ENCODE results near the gene PNCK.

Gene PNCK

DNA sequence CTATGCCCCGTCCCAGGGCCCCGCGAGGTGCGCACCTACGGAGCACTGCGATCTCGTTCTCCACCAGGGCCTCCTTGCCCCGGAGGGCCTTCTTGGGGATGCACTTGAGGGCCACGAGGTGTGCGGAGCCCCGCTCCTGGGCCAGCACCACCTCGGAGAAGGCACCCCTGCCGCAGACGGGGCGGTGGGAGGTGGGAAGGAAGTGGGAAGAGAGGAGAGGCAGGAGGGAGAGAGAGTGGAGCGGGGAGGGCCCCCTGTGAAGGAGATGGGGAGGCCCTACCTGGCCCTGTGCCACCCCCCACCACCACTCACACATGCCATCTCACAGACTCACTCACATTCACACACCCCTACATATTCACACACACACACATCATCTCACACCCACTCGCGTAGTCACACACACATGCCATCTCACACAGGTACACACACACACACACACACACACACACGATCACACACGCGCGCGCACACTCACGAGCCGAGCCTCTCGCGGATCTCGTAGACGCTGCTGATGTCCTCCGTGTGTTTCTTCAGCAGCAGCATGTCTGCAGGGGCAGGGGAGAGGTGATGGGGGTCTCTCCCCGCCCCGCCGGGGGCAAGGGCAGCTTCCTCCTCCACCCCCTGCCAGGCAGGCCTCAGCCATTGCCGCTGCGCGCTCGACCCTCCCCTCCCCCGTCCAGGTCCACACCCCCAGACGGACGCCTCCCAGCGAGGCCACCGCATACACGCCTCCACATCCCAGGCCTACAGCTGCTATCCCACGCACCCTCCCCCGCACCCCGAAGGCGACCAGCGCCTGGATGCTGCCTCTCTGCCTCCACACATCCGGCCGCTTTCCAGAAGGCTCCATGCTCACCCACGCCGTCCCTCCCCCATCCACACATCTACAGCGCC is 834 bp downstream of the PNCK start:
- CTCF ChIA-PET, result no interaction called here
- no peak for DNase-seq (ENCODE audit: extremely low spot score)
- POLR2A ChIA-PET, result no interaction called here
- TF ChIP-seq SP1 (IDR thresholded peaks at IDR 0.05) (no peak), HDGF (IDR thresholded peaks at IDR 0.05; ENCODE audit: borderline replicate concordance) (no peak), NFRKB (IDR thresholded peaks at IDR 0.05) (no peak), TARDBP (IDR thresholded peaks at IDR 0.05) (no peak), L3MBTL2 (conservative IDR thresholded peaks at IDR 0.05) (no peak), ZNF384 (IDR thresholded peaks at IDR 0.05) (no peak), FOXA1 (IDR thresholded peaks at IDR 0.05) (no peak), BHLHE40 (IDR thresholded peaks at IDR 0.05; ENCODE audit: borderline replicate concordance) (no peak), ELF4 (IDR thresholded peaks at IDR 0.05) (no peak), CTBP1 (IDR thresholded peaks at IDR 0.05; ENCODE audit: borderline replicate concordance) (no peak), ARNT (IDR thresholded peaks at IDR 0.05) (no peak), SUZ12 (IDR thresholded peaks at IDR 0.05) (no peak), LEF1 (IDR thresholded peaks at IDR 0.05; ENCODE audit: borderline replicate concordance) (no peak), FOXK2 (IDR thresholded peaks at IDR 0.05) (no peak), FOXM1 (IDR thresholded peaks at IDR 0.05; ENCODE audit: borderline replicate concordance) (no peak)
- TF ChIP-seq, protein P1, sequence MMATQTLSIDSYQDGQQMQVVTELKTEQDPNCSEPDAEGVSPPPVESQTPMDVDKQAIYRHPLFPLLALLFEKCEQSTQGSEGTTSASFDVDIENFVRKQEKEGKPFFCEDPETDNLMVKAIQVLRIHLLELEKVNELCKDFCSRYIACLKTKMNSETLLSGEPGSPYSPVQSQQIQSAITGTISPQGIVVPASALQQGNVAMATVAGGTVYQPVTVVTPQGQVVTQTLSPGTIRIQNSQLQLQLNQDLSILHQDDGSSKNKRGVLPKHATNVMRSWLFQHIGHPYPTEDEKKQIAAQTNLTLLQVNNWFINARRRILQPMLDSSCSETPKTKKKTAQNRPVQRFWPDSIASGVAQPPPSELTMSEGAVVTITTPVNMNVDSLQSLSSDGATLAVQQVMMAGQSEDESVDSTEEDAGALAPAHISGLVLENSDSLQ (IDR thresholded peaks at IDR 0.05), result no peak

DNA sequence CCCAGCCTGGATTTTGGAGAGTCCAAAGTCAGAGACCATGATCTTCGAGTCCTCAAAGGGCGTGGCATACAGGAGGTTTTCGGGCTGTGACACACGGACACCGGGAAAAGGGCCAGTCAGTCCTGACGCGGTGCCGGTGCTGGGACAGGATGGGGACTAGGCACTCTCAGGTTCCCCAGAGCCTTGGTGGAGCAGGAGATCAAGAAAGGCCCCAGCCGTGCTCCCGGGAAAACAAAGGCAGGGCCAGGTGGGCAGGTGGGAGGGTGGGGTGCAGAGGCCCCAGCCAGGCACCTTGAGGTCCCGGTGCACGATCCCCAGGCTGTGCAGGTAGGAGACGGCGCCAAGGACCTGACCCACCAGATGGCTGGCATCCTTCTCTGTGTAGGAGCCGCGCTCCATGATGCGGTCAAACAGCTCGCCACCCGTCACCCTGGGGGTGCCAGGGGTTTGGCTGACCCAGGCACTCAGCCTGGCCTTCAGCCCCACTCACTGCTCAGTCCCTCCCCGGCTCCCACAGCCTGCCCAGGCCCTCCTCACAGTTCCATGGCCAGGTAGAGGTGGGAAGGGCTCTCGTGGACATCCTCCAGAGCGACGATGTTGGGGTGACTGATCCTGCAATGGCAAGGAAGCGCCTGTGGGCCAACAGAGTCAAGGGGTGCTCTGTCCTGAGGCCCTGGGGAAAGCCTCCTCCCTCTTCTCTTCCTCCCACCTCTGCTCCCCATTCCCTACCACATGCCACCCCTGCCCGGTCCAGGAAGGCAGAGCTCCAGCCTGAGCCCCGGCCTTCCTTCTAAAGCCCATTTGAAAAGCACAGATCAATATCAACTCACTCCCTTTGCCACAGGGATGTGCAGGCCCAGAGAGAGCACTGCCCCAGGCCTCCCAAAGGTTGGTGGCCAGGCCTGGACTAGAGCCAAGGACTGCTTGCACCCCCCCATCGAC is 1.8 kb downstream of the PNCK start:
- ChIA-PET CTCF (interaction anchor here (1.3 to 1.8 kb wide), 2 partner anchors 63 to 133 kb away, joined by 3 to 5 read pairs; no protein-coding TSS in a partner anchor), POLR2A (no interaction called here)
- no peak for DNase-seq (ENCODE audit: extremely low spot score)
- TF ChIP-seq, protein P1 (IDR thresholded peaks at IDR 0.05), result no peak
- TF ChIP-seq ELF4 (IDR thresholded peaks at IDR 0.05), result no peak
- TF ChIP-seq HDGF (IDR thresholded peaks at IDR 0.05; ENCODE audit: borderline replicate concordance), result no peak
- no peak for TF ChIP-seq NFRKB (IDR thresholded peaks at IDR 0.05)
- TF ChIP-seq FOXA1 (IDR thresholded peaks at IDR 0.05), result no peak
- no peak for TF ChIP-seq ZNF384 (IDR thresholded peaks at IDR 0.05)

DNA sequence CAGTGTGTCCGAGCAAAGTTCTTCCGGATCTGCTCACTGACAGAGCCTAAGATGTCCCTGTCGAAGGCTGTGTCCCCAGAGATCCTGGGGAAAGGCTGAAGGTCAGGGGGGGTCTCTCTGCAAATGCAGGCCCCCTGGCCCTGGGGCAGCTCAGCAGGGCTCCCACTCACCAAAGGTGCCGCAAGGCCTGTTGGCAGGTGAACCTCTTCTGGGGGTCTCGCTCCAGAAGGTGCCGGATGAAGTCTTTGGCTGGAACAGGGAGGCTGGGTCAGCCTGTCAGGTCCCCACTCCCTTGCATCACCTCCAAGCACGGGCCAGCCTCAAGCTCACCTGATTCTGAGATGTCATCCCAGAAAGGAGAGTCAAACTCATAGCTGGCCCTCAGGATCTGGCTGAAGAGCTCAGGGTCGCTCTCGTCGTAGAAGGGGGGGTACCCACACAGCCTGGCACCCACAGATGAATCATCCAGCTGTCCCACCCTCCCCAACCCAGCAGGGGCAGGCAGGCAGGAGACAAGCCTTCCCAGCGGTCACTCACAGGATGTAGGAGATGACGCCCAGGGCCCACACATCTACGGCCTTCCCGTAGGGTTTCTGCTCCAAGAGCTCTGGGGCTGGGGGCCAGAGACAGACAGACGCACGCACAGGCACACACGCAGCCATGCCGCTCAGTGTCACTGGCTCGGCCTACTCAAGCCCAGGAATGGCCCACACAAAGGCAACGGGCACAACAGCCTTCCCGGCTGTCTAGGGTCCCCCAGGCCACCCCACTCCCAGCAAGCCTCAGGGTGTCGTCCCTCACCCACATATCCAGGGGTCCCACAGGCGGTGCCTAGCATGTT is 2.6 kb downstream of the PNCK start:
- ChIA-PET CTCF (interaction anchor here (1.3 to 2.4 kb wide), 3 partner anchors 14 to 132 kb away, joined by 3 to 10 read pairs (median 5); no protein-coding TSS in a partner anchor), POLR2A (no interaction called here)
- no peak for TF ChIP-seq L3MBTL2 (conservative IDR thresholded peaks at IDR 0.05)
- TF ChIP-seq ARNT (IDR thresholded peaks at IDR 0.05), result no peak
- no peak for TF ChIP-seq ELF4 (IDR thresholded peaks at IDR 0.05)
- TF ChIP-seq CTBP1 (IDR thresholded peaks at IDR 0.05; ENCODE audit: borderline replicate concordance), result no peak
- no peak for TF ChIP-seq TARDBP (IDR thresholded peaks at IDR 0.05)
- no peak for TF ChIP-seq FOXA1 (IDR thresholded peaks at IDR 0.05)
- no peak for TF ChIP-seq FOXM1 (IDR thresholded peaks at IDR 0.05; ENCODE audit: borderline replicate concordance)
- TF ChIP-seq, protein P1 (IDR thresholded peaks at IDR 0.05), result no peak
- TF ChIP-seq NFRKB (IDR thresholded peaks at IDR 0.05), result no peak
- no peak for TF ChIP-seq LEF1 (IDR thresholded peaks at IDR 0.05; ENCODE audit: borderline replicate concordance)
- TF ChIP-seq BHLHE40 (IDR thresholded peaks at IDR 0.05; ENCODE audit: borderline replicate concordance), result no peak
- no peak for TF ChIP-seq ZNF384 (IDR thresholded peaks at IDR 0.05)
- no peak for TF ChIP-seq HDGF (IDR thresholded peaks at IDR 0.05; ENCODE audit: borderline replicate concordance)
- no peak for TF ChIP-seq SP1 (IDR thresholded peaks at IDR 0.05)
- no peak for TF ChIP-seq FOXK2 (IDR thresholded peaks at IDR 0.05)
- TF ChIP-seq SUZ12 (IDR thresholded peaks at IDR 0.05), result no peak
- no peak for DNase-seq (ENCODE audit: extremely low spot score)

DNA sequence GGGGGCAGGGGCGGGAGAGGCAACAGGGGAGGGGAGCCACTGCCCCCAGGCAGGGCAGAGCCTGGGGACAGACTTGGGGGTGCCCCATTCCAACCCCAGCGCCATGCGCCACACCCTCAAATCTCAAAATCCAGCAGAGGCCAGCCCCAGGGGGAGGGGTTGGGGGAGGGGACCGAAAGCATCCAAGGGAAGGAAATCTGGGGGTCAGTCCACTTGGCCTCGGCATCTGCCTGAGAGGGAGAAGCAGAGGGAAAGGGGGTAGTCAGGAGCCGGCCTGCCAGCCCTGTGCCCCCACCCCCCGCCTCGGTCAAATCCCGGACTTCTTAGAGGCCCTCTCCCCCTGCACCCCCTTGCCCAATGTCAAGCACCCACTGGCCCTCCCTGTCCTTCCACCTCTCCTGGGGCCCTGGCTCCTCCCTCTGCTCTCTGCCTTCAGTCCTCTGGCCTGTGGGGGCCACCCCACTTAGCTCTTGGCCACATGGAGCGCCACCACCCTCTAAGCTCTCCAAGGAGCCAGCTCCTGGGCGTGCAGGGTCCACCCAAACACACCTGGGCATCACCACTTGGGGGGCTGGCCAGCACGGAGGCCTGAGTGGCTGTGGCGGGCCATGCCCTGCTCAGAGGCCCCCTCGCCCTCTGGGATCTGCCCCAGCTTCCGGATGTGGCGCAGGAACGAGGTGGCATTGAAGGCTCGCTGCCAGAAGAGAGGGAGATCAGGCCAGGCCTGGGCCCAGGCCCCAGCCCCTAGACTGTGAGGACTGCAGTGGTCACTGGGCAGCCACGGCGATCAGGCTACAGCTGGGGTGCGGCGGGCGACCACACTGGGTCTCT is 3.5 kb downstream of the PNCK start:
- no peak for DNase-seq (ENCODE audit: extremely low spot score)
- CTCF ChIA-PET, result interaction anchor here (0.6 to 3.1 kb wide), 12 partner anchors 13 to 180 kb away, joined by 3 to 17 read pairs (median 4); partner anchors contain the start of gene SLC6A8

More for the DNA sequence above, 3.5 kb downstream of the PNCK start:
- TF ChIP-seq, protein P1 (IDR thresholded peaks at IDR 0.05), result no peak
- TF ChIP-seq ARNT (IDR thresholded peaks at IDR 0.05) (no peak), BHLHE40 (IDR thresholded peaks at IDR 0.05; ENCODE audit: borderline replicate concordance) (no peak), SUZ12 (IDR thresholded peaks at IDR 0.05) (no peak), TARDBP (IDR thresholded peaks at IDR 0.05) (no peak), L3MBTL2 (conservative IDR thresholded peaks at IDR 0.05) (no peak), HDGF (IDR thresholded peaks at IDR 0.05; ENCODE audit: borderline replicate concordance) (no peak), LEF1 (IDR thresholded peaks at IDR 0.05; ENCODE audit: borderline replicate concordance) (no peak)
- POLR2A ChIA-PET, result no interaction called here
